ENCODE results near the gene FAM171A1. TPM values are rescaled to one million over a fixed set of nuclear protein-coding genes. Genes with fewer than 3 reads are reported as not detected.

The FAM171A1 gene
- total RNA-seq, 2 donors from 2014 or later = 22.1 to 29.1 TPM

DNA sequence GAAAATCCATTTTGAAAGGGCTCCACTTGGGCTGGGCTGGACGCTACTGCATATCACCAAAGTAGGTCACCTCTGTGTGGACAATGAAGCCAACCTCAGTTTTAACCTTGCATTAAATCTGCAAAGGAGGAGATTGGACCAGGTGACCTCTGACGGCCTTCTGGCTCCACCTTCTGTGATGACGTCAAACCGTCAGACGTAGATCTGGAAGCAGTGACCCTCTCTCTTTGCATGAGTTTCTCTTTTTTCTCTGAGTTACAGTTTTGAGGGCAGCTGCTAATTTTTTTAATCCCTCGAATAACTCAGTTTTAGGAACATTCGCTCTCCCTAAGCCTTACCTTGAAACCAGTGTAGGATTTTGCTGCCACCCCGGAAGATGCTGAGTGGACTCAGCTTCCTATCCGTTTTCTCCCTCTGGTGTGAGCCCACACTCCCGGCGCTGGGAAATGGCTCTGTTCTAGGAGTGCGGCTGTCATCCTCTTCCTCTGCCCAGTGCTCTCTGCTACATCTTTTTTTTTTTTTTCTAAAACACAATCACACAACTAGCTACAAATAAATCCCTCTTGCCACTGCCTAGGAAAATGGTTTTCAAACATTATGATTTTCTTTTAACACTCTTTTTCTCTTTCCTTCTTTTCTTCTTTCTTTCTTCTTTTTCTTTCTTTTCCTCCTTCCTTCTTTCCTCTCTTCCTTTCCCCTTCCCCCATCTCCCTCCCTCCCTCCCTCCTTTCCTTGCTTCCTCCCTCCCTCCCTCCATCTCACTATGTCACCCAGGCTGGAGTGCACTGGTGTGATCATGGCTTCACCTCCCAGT, 174.9 kb downstream of the FAM171A1 start:
- no peak overlapping the region for H3K4me3 ChIP-seq

DNA sequence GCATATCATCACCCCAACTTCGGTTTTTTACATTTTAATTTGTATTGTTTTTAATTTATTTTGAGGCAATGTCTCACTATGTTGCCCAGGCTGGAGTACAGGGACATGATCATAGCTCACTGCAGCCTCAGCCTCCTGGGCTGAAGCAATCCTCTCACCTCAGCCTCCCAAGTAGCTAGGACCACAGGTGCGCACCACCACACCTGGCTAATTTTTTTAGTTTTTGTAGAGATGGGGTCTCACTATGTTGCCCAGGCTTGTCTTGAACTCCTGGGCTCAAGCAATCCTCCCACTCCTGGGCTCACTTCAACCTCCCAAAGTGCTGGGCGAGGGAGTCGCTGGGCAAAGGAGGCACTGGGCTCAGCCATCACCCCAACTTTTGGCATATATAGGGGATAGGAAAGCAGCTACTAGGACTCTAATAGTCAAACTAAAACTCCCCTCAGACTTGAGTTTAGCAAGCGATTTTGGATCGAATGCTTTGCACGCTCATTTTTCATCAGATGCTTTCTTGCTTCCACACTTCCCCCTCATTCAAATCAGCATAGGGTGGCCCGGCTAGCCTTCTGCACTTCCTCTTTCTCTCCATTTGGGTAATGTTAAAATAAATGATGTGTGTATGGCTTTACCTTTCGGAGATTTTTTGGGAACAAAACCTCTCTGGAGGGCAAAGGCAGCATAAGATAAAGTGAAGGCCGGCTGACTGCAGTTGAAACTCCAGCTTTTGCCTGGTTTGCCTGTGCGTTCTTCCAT, 181.8 kb downstream of the FAM171A1 start:
- Histone ChIP-seq H3K36me3 (replicated peaks in 1 of 2; ENCODE audit: insufficient read depth in 1 of 2, low read depth in 2 of 2) (no peaks in the 10 kb centered on the region), H3K4me1 (no peaks in the 10 kb centered on the region), H3K27ac (no peak overlapping the region), H3K9me3 (no peaks in the 10 kb centered on the region), H3K27me3 (no peaks in the 10 kb centered on the region), H3K4me3 (no peak overlapping the region)
- DNase-seq (no peak), ATAC-seq (no peak)
- 78 to 86% methylated on average over 11 of the region's 11 CpGs for WGBS, 2 donors
- intact Hi-C loops (cut with DNase I) = no loop called here
- TF ChIP-seq POLR2A (IDR thresholded peaks at IDR 0.05) = no peak
- TF ChIP-seq, protein P1, sequence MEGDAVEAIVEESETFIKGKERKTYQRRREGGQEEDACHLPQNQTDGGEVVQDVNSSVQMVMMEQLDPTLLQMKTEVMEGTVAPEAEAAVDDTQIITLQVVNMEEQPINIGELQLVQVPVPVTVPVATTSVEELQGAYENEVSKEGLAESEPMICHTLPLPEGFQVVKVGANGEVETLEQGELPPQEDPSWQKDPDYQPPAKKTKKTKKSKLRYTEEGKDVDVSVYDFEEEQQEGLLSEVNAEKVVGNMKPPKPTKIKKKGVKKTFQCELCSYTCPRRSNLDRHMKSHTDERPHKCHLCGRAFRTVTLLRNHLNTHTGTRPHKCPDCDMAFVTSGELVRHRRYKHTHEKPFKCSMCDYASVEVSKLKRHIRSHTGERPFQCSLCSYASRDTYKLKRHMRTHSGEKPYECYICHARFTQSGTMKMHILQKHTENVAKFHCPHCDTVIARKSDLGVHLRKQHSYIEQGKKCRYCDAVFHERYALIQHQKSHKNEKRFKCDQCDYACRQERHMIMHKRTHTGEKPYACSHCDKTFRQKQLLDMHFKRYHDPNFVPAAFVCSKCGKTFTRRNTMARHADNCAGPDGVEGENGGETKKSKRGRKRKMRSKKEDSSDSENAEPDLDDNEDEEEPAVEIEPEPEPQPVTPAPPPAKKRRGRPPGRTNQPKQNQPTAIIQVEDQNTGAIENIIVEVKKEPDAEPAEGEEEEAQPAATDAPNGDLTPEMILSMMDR (IDR thresholded peaks at IDR 0.05) = no peak

More for the DNA sequence above, 174.9 kb downstream of the FAM171A1 start:
- intact Hi-C loops (cut with DNase I) = no loop called here
- Histone ChIP-seq H3K9me3 (no peaks in the 10 kb centered on the region), H3K27me3 (no peaks in the 10 kb centered on the region), H3K4me1 (no peaks in the 10 kb centered on the region), H3K27ac (no peak overlapping the region), H3K36me3 (replicated peaks in 1 of 2; ENCODE audit: insufficient read depth in 1 of 2, low read depth in 2 of 2) (no peaks in the 10 kb centered on the region)
- TF ChIP-seq, protein P1 (IDR thresholded peaks at IDR 0.05) = no peak
- TF ChIP-seq POLR2A (IDR thresholded peaks at IDR 0.05) = no peak
- WGBS, 2 donors = 60 to 74% methylated on average over 12 of the region's 12 CpGs
- DNase-seq (peak in 1 of 4 donors; percentile 20), ATAC-seq (no peak)

DNA sequence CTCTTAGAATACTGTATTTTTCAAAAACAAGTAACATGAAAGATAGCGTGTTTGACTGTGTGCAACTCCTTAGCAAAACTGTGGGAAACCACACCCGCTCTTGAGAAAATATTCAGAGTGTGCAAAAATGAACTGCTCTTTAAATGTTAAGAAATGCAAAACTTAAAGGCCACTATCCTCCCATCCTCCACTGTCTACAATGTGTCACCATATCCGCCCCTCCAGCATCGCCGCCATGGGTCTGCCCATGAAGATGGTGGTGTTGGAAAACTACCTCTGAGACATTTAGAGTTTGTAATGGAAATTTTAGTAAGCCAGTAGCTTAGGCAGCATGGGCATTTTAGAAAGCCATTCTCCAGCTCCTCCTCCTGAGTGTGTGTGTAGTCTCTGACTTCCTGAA, 182.5 kb downstream of the FAM171A1 start:
- no peak for TF ChIP-seq POLR2A (IDR thresholded peaks at IDR 0.05)
- TF ChIP-seq, protein P1 (IDR thresholded peaks at IDR 0.05) = no peak
- Histone ChIP-seq H3K4me1 (no peaks in the 10 kb centered on the region), H3K27me3 (no peaks in the 10 kb centered on the region), H3K36me3 (replicated peaks in 1 of 2; ENCODE audit: insufficient read depth in 1 of 2, low read depth in 2 of 2) (no peaks in the 10 kb centered on the region), H3K4me3 (no peak overlapping the region), H3K27ac (no peak overlapping the region), H3K9me3 (no peaks in the 10 kb centered on the region)
- 95 to 99% methylated on average over 5 of the region's 5 CpGs for WGBS, 2 donors
- intact Hi-C loops (cut with DNase I) = no loop called here
- ATAC-seq = no peak
- DNase-seq = no peak

DNA sequence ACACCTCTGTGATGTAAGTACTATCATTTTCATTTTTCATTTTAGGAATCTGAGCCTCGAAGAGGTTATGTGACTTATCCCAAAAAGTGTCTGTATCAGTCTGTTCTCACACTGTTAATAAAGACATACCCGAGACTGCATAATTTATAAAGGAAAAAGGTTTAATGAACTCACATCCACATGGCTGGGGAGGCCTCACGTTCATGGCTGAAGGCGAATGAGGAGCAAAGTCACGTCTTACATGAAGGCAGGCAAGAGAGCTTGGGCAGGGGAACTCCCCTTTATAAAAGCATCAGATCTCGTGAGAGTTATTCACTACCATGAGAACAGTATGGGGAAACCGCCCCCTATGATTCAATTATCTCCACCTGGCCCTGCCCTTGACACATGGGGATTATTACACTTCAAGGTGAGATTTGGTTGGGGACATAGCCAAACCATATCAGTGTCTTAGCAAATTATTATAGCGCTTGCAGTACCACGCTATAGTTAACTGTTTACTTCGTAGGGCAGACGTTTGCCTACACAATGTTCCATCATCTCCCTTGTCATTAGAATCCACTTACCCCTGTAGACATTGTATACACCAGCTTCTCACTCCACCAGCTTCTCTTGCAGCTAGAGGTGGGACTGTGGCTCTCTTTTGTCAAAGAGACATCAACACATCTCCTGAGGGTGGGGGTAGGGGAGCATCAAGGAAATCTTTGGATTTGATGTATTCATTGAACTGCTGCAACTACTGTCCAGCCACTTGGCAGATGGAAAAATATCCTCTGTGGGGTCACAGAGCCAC, 187.2 kb downstream of the FAM171A1 start:
- Histone ChIP-seq H3K27ac (no peak overlapping the region), H3K36me3 (replicated peaks in 1 of 2; ENCODE audit: insufficient read depth in 1 of 2, low read depth in 2 of 2) (no peaks in the 10 kb centered on the region), H3K9me3 (no peaks in the 10 kb centered on the region), H3K4me3 (no peak overlapping the region), H3K4me1 (no peaks in the 10 kb centered on the region), H3K27me3 (no peaks in the 10 kb centered on the region)
- DNase-seq (no peak), ATAC-seq (no peak)
- TF ChIP-seq, protein P1 (IDR thresholded peaks at IDR 0.05) = no peak
- TF ChIP-seq POLR2A (IDR thresholded peaks at IDR 0.05) = no peak
- WGBS, 2 donors = 83% methylated on average over 11 of the region's 11 CpGs
- intact Hi-C loops (cut with DNase I) = no loop called here

Measured in body of pancreas (tissue), 4 donors.